Lower lobe of right lung (tissue), 2 donors: ENCODE results near the gene SOCS3. TPM values are rescaled to one million over a fixed set of nuclear protein-coding genes. Genes with fewer than 3 reads are reported as not detected.
A peak's percentile ranks its signal among the peaks of the same experiment; 100 is the strongest.

Experiments used
- ATAC-seq, 2 donors: fragments of 200-7000 bp; cut with Tn5 transposase; one replicate each; pipeline ENCODE4 v1.9.1; 2020 to 2022; ENCODE audit warnings: mild to moderate bottlenecking in 2 of 2, moderate library complexity in 2 of 2
- DNase-seq: peaks from one replicate; pipeline ENCODE4 v3.0.0-alpha.2; 2020
- H3K27ac ChIP-seq: fragments of 200-600 bp; one replicate; pipeline ENCODE4 v1.8.0; 2022
- H3K27me3 ChIP-seq: fragments of 200-600 bp; one replicate; pipeline ENCODE4 v1.8.0; 2022; ENCODE audit warnings: low read depth
- H3K36me3 ChIP-seq: fragments of 200-600 bp; one replicate; pipeline ENCODE4 v1.8.0; 2022; ENCODE audit warnings: mild to moderate bottlenecking
- H3K4me1 ChIP-seq: fragments of 200-600 bp; one replicate; pipeline ENCODE4 v1.8.0; 2022
- H3K4me3 ChIP-seq: fragments of 200-600 bp; one replicate; pipeline ENCODE4 v1.8.0; 2022; ENCODE audit warnings: mild to moderate bottlenecking
- H3K9me3 ChIP-seq: fragments of 200-600 bp; one replicate; pipeline ENCODE4 v1.8.0; 2022
- intact Hi-C: fragments of 100-400 bp; cut with DNase I; formaldehyde crosslinking; loops from one replicate; pipeline ENCODE4 v1.11.0; 2022
- total RNA-seq: library from RNA; stranded (reverse); fragmentation: NEBNext Ultra II Directional; extraction: Animal tissue kit (Norgen Biotek cat#: 25700); gene quantifications from one replicate; pipeline ENCODE4 v1.2.1, GENCODE V29; 2021
- TF ChIP-seq, protein P1 (sequence below): fragments of 200-600 bp; IDR thresholded peaks from one replicate; pipeline ENCODE4 v1.8.0; 2022; ENCODE audit warnings: antibody characterized with exemption, mild to moderate bottlenecking
- donor health status: DM: no; HTN: yes; CAD: no; lungs with severe emphysema.

SOCS3 gene
- total RNA-seq, 1 donor from 2014 or later = 69.5 TPM

DNA sequence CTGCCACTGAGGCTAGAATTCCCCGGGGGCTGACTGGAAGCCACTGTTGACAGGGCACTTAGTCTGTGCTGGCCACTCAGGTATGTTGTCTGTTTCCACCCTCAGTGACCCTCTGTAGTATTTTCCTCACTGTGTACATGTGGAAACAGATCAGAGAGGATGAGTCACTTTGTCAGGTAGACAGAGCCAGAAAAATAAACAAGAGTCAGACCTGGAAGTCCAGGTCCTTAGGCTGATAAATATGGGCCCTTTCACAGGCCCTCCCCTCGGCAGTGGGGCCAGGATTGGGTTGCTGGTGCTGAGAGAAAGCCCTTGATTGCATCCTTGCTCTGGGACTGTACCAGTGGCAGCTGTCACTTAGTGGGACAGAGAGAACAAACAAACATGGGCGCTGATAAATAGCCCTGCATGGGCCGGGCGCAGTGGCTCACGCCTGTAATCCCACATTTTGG lies 39.8 kb upstream of the SOCS3 start:
- Histone ChIP-seq H3K4me3 (no peak overlapping the region), H3K27ac (no peak overlapping the region), H3K4me1 (peaks cover 36% of the 10 kb centered on the region), H3K9me3 (no peaks in the 10 kb centered on the region), H3K27me3 (no peaks in the 10 kb centered on the region), H3K36me3 (peaks cover 95% of the 10 kb centered on the region)
- intact Hi-C loops = no loop called here
- TF ChIP-seq, protein P1, sequence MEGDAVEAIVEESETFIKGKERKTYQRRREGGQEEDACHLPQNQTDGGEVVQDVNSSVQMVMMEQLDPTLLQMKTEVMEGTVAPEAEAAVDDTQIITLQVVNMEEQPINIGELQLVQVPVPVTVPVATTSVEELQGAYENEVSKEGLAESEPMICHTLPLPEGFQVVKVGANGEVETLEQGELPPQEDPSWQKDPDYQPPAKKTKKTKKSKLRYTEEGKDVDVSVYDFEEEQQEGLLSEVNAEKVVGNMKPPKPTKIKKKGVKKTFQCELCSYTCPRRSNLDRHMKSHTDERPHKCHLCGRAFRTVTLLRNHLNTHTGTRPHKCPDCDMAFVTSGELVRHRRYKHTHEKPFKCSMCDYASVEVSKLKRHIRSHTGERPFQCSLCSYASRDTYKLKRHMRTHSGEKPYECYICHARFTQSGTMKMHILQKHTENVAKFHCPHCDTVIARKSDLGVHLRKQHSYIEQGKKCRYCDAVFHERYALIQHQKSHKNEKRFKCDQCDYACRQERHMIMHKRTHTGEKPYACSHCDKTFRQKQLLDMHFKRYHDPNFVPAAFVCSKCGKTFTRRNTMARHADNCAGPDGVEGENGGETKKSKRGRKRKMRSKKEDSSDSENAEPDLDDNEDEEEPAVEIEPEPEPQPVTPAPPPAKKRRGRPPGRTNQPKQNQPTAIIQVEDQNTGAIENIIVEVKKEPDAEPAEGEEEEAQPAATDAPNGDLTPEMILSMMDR = no peak
- DNase-seq (no peak), ATAC-seq (no peak)

DNA sequence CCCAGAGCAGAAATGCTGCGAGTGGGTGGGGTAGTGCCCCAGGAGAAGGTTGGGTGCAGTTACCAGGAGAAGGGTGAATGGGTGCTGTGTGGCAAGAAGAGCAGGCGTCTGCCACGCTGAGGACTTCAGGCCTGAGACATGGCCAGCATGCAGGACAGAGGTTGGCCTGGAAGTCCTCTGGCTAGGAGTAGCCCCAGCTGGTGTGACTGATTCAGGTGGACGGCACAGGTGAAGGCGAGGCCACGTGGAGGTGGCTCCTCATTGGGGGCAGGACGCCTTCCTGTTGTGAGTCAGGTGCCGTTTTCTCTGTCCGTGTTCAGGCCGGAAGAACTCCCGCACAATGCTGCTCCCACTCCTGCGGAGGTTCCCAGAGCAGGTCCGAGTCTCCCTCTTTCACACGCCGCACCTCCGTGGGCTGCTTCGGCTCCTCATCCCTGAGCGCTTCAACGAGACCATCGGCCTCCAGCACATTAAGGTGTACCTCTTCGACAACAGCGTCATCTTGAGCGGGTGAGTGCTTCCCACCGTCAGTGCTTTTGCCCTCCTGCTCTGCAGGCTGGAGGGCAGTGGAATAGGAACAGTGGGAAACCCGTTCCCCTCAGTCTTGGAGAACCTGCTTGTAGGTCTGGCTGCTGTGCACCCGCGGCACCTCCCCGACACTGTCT lies 39.3 kb upstream of the SOCS3 start:
- Histone ChIP-seq H3K27ac (no peak overlapping the region), H3K4me3 (no peak overlapping the region), H3K4me1 (peaks cover 41% of the 10 kb centered on the region), H3K36me3 (peaks cover 95% of the 10 kb centered on the region), H3K27me3 (no peaks in the 10 kb centered on the region), H3K9me3 (no peaks in the 10 kb centered on the region)
- TF ChIP-seq, protein P1 = no peak
- no peak for DNase-seq
- no peak for ATAC-seq
- intact Hi-C loops = no loop called here

DNA sequence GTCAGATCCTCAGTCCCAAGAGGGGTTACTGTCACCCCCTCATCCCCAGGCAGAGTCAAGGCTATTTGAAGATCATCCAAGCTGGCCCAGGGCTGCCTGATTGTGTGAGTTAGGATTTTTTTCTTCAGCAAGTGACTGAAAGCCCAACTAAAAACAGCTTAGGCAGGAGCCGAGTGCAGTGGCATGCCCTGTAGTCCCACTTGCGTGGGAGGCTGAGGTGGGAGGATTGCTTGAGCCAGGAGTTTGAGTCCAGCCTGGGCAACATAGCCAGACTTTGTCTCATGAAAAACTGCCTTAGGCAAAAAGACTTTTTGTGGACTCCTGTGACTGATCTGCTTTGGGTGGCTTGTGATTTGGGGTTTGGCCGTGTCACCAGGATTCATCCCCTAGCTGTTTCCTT lies 38.5 kb upstream of the SOCS3 start:
- intact Hi-C loops = no loop called here
- DNase-seq (no peak), ATAC-seq (no peak)
- H3K36me3 ChIP-seq = peaks cover 95% of the 10 kb centered on the region
- no peaks in the 10 kb centered on the region for H3K9me3 ChIP-seq
- no peak overlapping the region for H3K4me3 ChIP-seq
- TF ChIP-seq, protein P1 = no peak
- peaks cover 45% of the 10 kb centered on the region for H3K4me1 ChIP-seq
- no peaks in the 10 kb centered on the region for H3K27me3 ChIP-seq
- no peak overlapping the region for H3K27ac ChIP-seq

DNA sequence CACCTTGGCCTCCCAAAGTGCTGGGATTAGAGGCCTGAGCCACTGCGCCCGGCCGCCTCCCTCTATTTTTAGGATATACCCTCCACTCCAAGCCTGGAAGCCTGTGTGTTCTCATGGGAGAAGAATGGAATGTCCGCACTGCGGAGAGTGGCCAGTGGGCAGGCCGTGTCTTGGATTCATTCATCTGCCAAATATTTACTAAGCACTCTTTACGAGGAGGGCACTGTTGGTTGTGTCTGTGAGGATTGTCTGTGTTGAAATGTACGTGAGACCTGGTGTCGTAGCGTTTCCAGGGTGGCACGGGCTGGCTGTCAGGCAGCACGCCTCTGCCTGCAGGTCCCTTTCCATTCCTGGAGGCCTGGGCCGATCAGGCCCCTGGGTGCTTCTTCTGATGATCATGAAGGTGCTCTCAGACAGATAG lies 37.8 kb upstream of the SOCS3 start:
- TF ChIP-seq, protein P1 = no peak
- H3K4me3 ChIP-seq = no peak overlapping the region
- H3K27me3 ChIP-seq = no peaks in the 10 kb centered on the region
- H3K27ac ChIP-seq = peak overlapping the region; percentile 56
- peaks cover 94% of the 10 kb centered on the region for H3K36me3 ChIP-seq
- intact Hi-C loops = no loop called here
- peaks cover 47% of the 10 kb centered on the region for H3K4me1 ChIP-seq
- no peaks in the 10 kb centered on the region for H3K9me3 ChIP-seq
- DNase-seq (no peak), ATAC-seq (peak; percentile 75 to 86)

DNA sequence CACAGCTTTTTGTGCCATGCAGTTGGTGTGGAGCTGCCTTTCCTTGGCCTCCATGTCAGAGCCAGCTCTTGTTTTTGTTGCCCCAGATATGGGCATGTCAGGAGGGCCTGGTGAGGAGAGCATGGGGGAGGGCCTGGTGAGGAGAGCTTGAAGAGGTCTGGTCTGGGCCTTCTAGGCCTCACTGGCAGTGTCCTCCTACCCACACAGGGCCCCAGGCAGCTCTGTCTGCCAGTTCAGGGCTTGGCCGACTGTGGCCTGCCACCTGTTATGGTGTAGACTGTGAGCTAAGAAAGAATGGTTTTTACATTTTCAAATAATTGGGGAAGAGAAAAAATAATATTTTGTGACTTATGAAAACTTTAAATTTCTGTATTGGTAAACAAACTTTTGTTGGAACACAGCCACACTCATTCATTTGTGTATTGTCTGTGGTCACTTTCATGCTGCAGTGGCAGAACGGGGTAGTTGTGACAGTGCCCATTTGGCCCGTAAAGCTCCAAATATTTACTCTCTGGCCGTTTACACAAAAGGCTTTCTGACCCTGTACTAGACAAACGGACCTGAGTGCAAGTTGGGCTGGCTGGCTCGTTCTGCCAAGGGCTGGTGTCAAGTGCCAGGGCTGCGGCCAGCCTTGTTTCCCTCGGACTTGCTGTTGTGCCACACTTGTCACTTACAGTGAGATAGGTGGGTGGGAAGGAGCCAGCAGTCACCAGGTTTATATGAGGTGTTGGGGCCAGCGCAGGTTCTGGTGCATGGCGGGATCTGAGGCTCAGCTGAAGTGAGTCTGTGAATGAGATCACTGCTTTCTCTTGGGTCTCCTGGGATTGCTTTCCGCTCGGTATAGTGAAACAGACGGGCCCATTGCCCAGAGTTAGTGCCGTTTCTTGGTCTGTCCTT lies 36.8 kb upstream of the SOCS3 start:
- DNase-seq = peak; percentile 70
- Histone ChIP-seq H3K27ac (peak overlapping the region; percentile 56), H3K27me3 (no peaks in the 10 kb centered on the region), H3K4me3 (no peak overlapping the region), H3K9me3 (no peaks in the 10 kb centered on the region), H3K4me1 (peaks cover 57% of the 10 kb centered on the region), H3K36me3 (peaks cover 88% of the 10 kb centered on the region)
- TF ChIP-seq, protein P1 = no peak
- intact Hi-C loops = no loop called here
- peak; percentile 62 to 66 for ATAC-seq
